ENCODE measurements around the gene F11R.

F11R gene

GRCh38 chr1:160978510-160978927, 42.4 kb downstream of the F11R start:
- H3K4me3 ChIP-seq (ENCODE audit: low read depth in 1 of 2, low read length in 2 of 2): no peak overlapping the region
- H3K9ac ChIP-seq (ENCODE audit: low read depth in 1 of 2, low read length in 2 of 2): no peak overlapping the region
- peaks cover 3 to 8% of the 10 kb centered on the region in 2 donors for H3K27me3 ChIP-seq (ENCODE audit: control insufficient read depth in 1 of 2, insufficient read depth in 2 of 2, low read length in 2 of 2)
- H3K36me3 ChIP-seq (ENCODE audit: control insufficient read depth in 1 of 2, insufficient read depth in 2 of 2, low read length in 2 of 2): no peaks in the 10 kb centered on the region
- no peak overlapping the region for H3K27ac ChIP-seq (ENCODE audit: low read depth, low read length)
- H3K9me3 ChIP-seq (ENCODE audit: control insufficient read depth in 1 of 2, low read length in 2 of 2): no peaks in the 10 kb centered on the region
- peaks cover 0 to 4% of the 10 kb centered on the region in 2 donors for H3K4me1 ChIP-seq (ENCODE audit: control insufficient read depth in 1 of 2, insufficient read depth in 2 of 2, low read length in 2 of 2)

- no peak overlapping the region for H3K9ac ChIP-seq (ENCODE audit: low read depth in 1 of 2, low read length in 2 of 2)
- H3K27ac ChIP-seq (ENCODE audit: low read depth, low read length): no peak overlapping the region
- peaks cover 0 to 6% of the 10 kb centered on the region in 2 donors for H3K4me1 ChIP-seq (ENCODE audit: control insufficient read depth in 1 of 2, insufficient read depth in 2 of 2, low read length in 2 of 2)
- no peaks in the 10 kb centered on the region for H3K36me3 ChIP-seq (ENCODE audit: control insufficient read depth in 1 of 2, insufficient read depth in 2 of 2, low read length in 2 of 2)
- H3K9me3 ChIP-seq (ENCODE audit: control insufficient read depth in 1 of 2, low read length in 2 of 2): no peaks in the 10 kb centered on the region
- no peak overlapping the region for H3K4me3 ChIP-seq (ENCODE audit: low read depth in 1 of 2, low read length in 2 of 2)
- no peaks in the 10 kb centered on the region for H3K27me3 ChIP-seq (ENCODE audit: control insufficient read depth in 1 of 2, insufficient read depth in 2 of 2, low read length in 2 of 2)
Observed at GRCh38 chr1:160975026-160975425, 45.9 kb downstream of the F11R start.

- H3K27ac ChIP-seq (ENCODE audit: low read depth, low read length): no peak overlapping the region
- H3K9ac ChIP-seq (ENCODE audit: low read depth in 1 of 2, low read length in 2 of 2): no peak overlapping the region
- no peaks in the 10 kb centered on the region for H3K27me3 ChIP-seq (ENCODE audit: control insufficient read depth in 1 of 2, insufficient read depth in 2 of 2, low read length in 2 of 2)
Observed at GRCh38 chr1:160973491-160973890, 47.5 kb downstream of the F11R start.

GRCh38 chr1:160972939-160973338, 48.0 kb downstream of the F11R start:
- peaks cover 0 to 6% of the 10 kb centered on the region in 2 donors for H3K4me1 ChIP-seq (ENCODE audit: control insufficient read depth in 1 of 2, insufficient read depth in 2 of 2, low read length in 2 of 2)
- no peak overlapping the region for H3K4me3 ChIP-seq (ENCODE audit: low read depth in 1 of 2, low read length in 2 of 2)
- H3K27me3 ChIP-seq (ENCODE audit: control insufficient read depth in 1 of 2, insufficient read depth in 2 of 2, low read length in 2 of 2): no peaks in the 10 kb centered on the region
- no peak overlapping the region for H3K9ac ChIP-seq (ENCODE audit: low read depth in 1 of 2, low read length in 2 of 2)
- no peaks in the 10 kb centered on the region for H3K36me3 ChIP-seq (ENCODE audit: control insufficient read depth in 1 of 2, insufficient read depth in 2 of 2, low read length in 2 of 2)
- H3K9me3 ChIP-seq (ENCODE audit: control insufficient read depth in 1 of 2, low read length in 2 of 2): no peaks in the 10 kb centered on the region
- no peak overlapping the region for H3K27ac ChIP-seq (ENCODE audit: low read depth, low read length)

More at GRCh38 chr1:160973491-160973890, 47.5 kb downstream of the F11R start:
- H3K4me1 ChIP-seq (ENCODE audit: control insufficient read depth in 1 of 2, insufficient read depth in 2 of 2, low read length in 2 of 2): peaks cover 0 to 6% of the 10 kb centered on the region in 2 donors
- H3K4me3 ChIP-seq (ENCODE audit: low read depth in 1 of 2, low read length in 2 of 2): no peak overlapping the region
- H3K9me3 ChIP-seq (ENCODE audit: control insufficient read depth in 1 of 2, low read length in 2 of 2): no peaks in the 10 kb centered on the region
- H3K36me3 ChIP-seq (ENCODE audit: control insufficient read depth in 1 of 2, insufficient read depth in 2 of 2, low read length in 2 of 2): no peaks in the 10 kb centered on the region

- Histone ChIP-seq H3K9ac (ENCODE audit: low read depth in 1 of 2, low read length in 2 of 2) (no peak overlapping the region), H3K27me3 (ENCODE audit: control insufficient read depth in 1 of 2, insufficient read depth in 2 of 2, low read length in 2 of 2) (no peaks in the 10 kb centered on the region), H3K4me3 (ENCODE audit: low read depth in 1 of 2, low read length in 2 of 2) (no peak overlapping the region), H3K36me3 (ENCODE audit: control insufficient read depth in 1 of 2, insufficient read depth in 2 of 2, low read length in 2 of 2) (no peaks in the 10 kb centered on the region), H3K27ac (ENCODE audit: low read depth, low read length) (no peak overlapping the region), H3K4me1 (ENCODE audit: control insufficient read depth in 1 of 2, insufficient read depth in 2 of 2, low read length in 2 of 2) (peaks cover 0 to 6% of the 10 kb centered on the region in 2 donors), H3K9me3 (ENCODE audit: control insufficient read depth in 1 of 2, low read length in 2 of 2) (no peaks in the 10 kb centered on the region)
Observed at GRCh38 chr1:160971618-160972056, 49.3 kb downstream of the F11R start.

GRCh38 chr1:160963521-160963920, 57.4 kb downstream of the F11R start:
- Histone ChIP-seq H3K27ac (ENCODE audit: low read depth, low read length) (no peak overlapping the region), H3K4me3 (ENCODE audit: low read depth in 1 of 2, low read length in 2 of 2) (no peak overlapping the region), H3K27me3 (ENCODE audit: control insufficient read depth in 1 of 2, insufficient read depth in 2 of 2, low read length in 2 of 2) (no peaks in the 10 kb centered on the region), H3K9ac (ENCODE audit: low read depth in 1 of 2, low read length in 2 of 2) (no peak overlapping the region), H3K36me3 (ENCODE audit: control insufficient read depth in 1 of 2, insufficient read depth in 2 of 2, low read length in 2 of 2) (no peaks in the 10 kb centered on the region), H3K4me1 (ENCODE audit: control insufficient read depth in 1 of 2, insufficient read depth in 2 of 2, low read length in 2 of 2) (no peaks in the 10 kb centered on the region), H3K9me3 (ENCODE audit: control insufficient read depth in 1 of 2, low read length in 2 of 2) (no peaks in the 10 kb centered on the region)

GRCh38 chr1:160961419-160961818, 59.5 kb downstream of the F11R start:
- no peaks in the 10 kb centered on the region for H3K4me1 ChIP-seq (ENCODE audit: control insufficient read depth in 1 of 2, insufficient read depth in 2 of 2, low read length in 2 of 2)
- H3K9me3 ChIP-seq (ENCODE audit: control insufficient read depth in 1 of 2, low read length in 2 of 2): no peaks in the 10 kb centered on the region
- no peaks in the 10 kb centered on the region for H3K36me3 ChIP-seq (ENCODE audit: control insufficient read depth in 1 of 2, insufficient read depth in 2 of 2, low read length in 2 of 2)
- H3K4me3 ChIP-seq (ENCODE audit: low read depth in 1 of 2, low read length in 2 of 2): no peak overlapping the region
- no peaks in the 10 kb centered on the region for H3K27me3 ChIP-seq (ENCODE audit: control insufficient read depth in 1 of 2, insufficient read depth in 2 of 2, low read length in 2 of 2)
- H3K27ac ChIP-seq (ENCODE audit: low read depth, low read length): no peak overlapping the region
- H3K9ac ChIP-seq (ENCODE audit: low read depth in 1 of 2, low read length in 2 of 2): no peak overlapping the region

GRCh38 chr1:160956966-160957365, 64.0 kb downstream of the F11R start:
- H3K9ac ChIP-seq (ENCODE audit: low read depth in 1 of 2, low read length in 2 of 2): no peak overlapping the region
- H3K27ac ChIP-seq (ENCODE audit: low read depth, low read length): no peak overlapping the region
- H3K36me3 ChIP-seq (ENCODE audit: control insufficient read depth in 1 of 2, insufficient read depth in 2 of 2, low read length in 2 of 2): no peaks in the 10 kb centered on the region
- H3K4me3 ChIP-seq (ENCODE audit: low read depth in 1 of 2, low read length in 2 of 2): no peak overlapping the region
- peaks cover 4 to 6% of the 10 kb centered on the region in 2 donors for H3K4me1 ChIP-seq (ENCODE audit: control insufficient read depth in 1 of 2, insufficient read depth in 2 of 2, low read length in 2 of 2)
- H3K9me3 ChIP-seq (ENCODE audit: control insufficient read depth in 1 of 2, low read length in 2 of 2): no peaks in the 10 kb centered on the region
- no peaks in the 10 kb centered on the region for H3K27me3 ChIP-seq (ENCODE audit: control insufficient read depth in 1 of 2, insufficient read depth in 2 of 2, low read length in 2 of 2)

GRCh38 chr1:160954158-160955104, 66.5 kb downstream of the F11R start, which contains the start of gene ITLN2:
Gene ITLN2, minus strand, starts transcription at chr1:160954809. Its CDS starts 68 bp downstream, at chr1:160954741.
- H3K4me1 ChIP-seq (ENCODE audit: control insufficient read depth in 1 of 2, insufficient read depth in 2 of 2, low read length in 2 of 2): peaks cover 4 to 6% of the 10 kb centered on the region in 2 donors
- no peaks in the 10 kb centered on the region for H3K36me3 ChIP-seq (ENCODE audit: control insufficient read depth in 1 of 2, insufficient read depth in 2 of 2, low read length in 2 of 2)
- H3K27ac ChIP-seq (ENCODE audit: low read depth, low read length): no peak within 1 kb of the TSS
- H3K9me3 ChIP-seq (ENCODE audit: control insufficient read depth in 1 of 2, low read length in 2 of 2): no peaks in the 10 kb centered on the region
- peak within 1 kb of the TSS in 1 of 2 donors; percentile 22 for H3K9ac ChIP-seq (ENCODE audit: low read depth in 1 of 2, low read length in 2 of 2)
- H3K4me3 ChIP-seq (ENCODE audit: low read depth in 1 of 2, low read length in 2 of 2): no peak within 1 kb of the TSS
- no peaks in the 10 kb centered on the region for H3K27me3 ChIP-seq (ENCODE audit: control insufficient read depth in 1 of 2, insufficient read depth in 2 of 2, low read length in 2 of 2)

- Histone ChIP-seq H3K9ac (ENCODE audit: low read depth in 1 of 2, low read length in 2 of 2) (no peak overlapping the region), H3K27ac (ENCODE audit: low read depth, low read length) (no peak overlapping the region), H3K4me3 (ENCODE audit: low read depth in 1 of 2, low read length in 2 of 2) (no peak overlapping the region), H3K9me3 (ENCODE audit: control insufficient read depth in 1 of 2, low read length in 2 of 2) (no peaks in the 10 kb centered on the region), H3K36me3 (ENCODE audit: control insufficient read depth in 1 of 2, insufficient read depth in 2 of 2, low read length in 2 of 2) (no peaks in the 10 kb centered on the region), H3K27me3 (ENCODE audit: control insufficient read depth in 1 of 2, insufficient read depth in 2 of 2, low read length in 2 of 2) (no peaks in the 10 kb centered on the region), H3K4me1 (ENCODE audit: control insufficient read depth in 1 of 2, insufficient read depth in 2 of 2, low read length in 2 of 2) (peaks cover 8% of the 10 kb centered on the region in 2 donors)
Observed at GRCh38 chr1:160953030-160953429, 67.9 kb downstream of the F11R start.

Measured in duodenal mucosa (tissue), 2 donors.